Adrenal gland (tissue), 12 donors: ENCODE results near the gene DCUN1D4. TPM values are rescaled to one million over a fixed set of nuclear protein-coding genes. Genes with fewer than 3 reads are reported as not detected.

Source experiments
- DNase-seq, 7 donors: peaks; one replicate each; pipeline ENCODE4 v3.0.0-alpha.2; 2019 to 2020
- H3K27ac ChIP-seq, 5 donors: fragments of 200-600 bp; sonication (generic) in 4 of 5; 1 replicate in 3 of 5; 2 replicates in 2 of 5; pipeline versions ENCODE4 v1.5.1 to v1.8.0; 2016 to 2020; ENCODE audit warnings: mild to moderate bottlenecking in 1 of 5
- H3K27me3 ChIP-seq: fragments of 200-600 bp; 2 replicates; pipeline ENCODE4 v1.8.0; 2021
- H3K36me3 ChIP-seq, 2 donors: fragments of 200-600 bp; replicated peaks in 1 of 2; 1 replicate in 1 of 2; 2 replicates in 1 of 2; pipeline versions ENCODE4 v1.5.1 to v1.8.0; 2018 to 2022
- H3K4me1 ChIP-seq, 2 donors: fragments of 200-600 bp; replicated peaks in 1 of 2; 1 replicate in 1 of 2; 2 replicates in 1 of 2; pipeline versions ENCODE4 v1.5.1 to v1.8.0; 2018 to 2021
- H3K4me3 ChIP-seq, 4 donors: fragments of 200-600 bp; sonication (generic) in 3 of 4; one replicate each; pipeline ENCODE4 v1.5.1; 2016 to 2018
- H3K9me3 ChIP-seq, 3 donors: fragments of 200-600 bp; sonication (generic) in 1 of 3; replicated peaks in 1 of 3; 1 replicate in 2 of 3; 2 replicates in 1 of 3; pipeline versions ENCODE4 v1.5.1 to v1.8.0; 2016 to 2021
- CTCF ChIP-seq, 6 experiments: fragments of 450-650 bp in 4 of 6; fragments of 200-600 bp in 2 of 6; sonication (generic) in 1 of 6; IDR thresholded peaks; 1 replicate in 5 of 6; 2 replicates in 1 of 6; pipeline versions ENCODE4 v1.5.1 to v1.8.0; 2016 to 2021; ENCODE audit warnings: antibody characterized with exemption in 6 of 6, mild to moderate bottlenecking in 2 of 6, moderate library complexity in 1 of 6
- POLR2A ChIP-seq, 2 donors: fragments of 450-650 bp; IDR thresholded peaks; one replicate each; pipeline ENCODE4 v1.6.1; 2017; ENCODE audit warnings: antibody characterized with exemption in 2 of 2, mild to moderate bottlenecking in 2 of 2, moderate library complexity in 1 of 2
- WGBS, 4 donors: extraction: QIAGEN DNeasy Blood & Tissue Kit in 2 of 4; methylation state at CpG; one replicate each; pipeline versions ENCODE4 v1.1.5 to v1.1.7; 2013 to 2017; 5-methylcytosine and 5-hydroxymethylcytosine counted together
- intact Hi-C, 2 donors: fragments of 100-400 bp; cut with DNase I; formaldehyde crosslinking; loops; one replicate each; pipeline versions ENCODE4 v1.14.1 to v1.15.0; 2022 to 2023
- polyA plus RNA-seq, 3 donors: library from polyadenylated mRNA; stranded (reverse); fragments of 200-250 nt in 2 of 3; fragments of 350-450 nt in 1 of 3; fragmentation: Illumina TruSeq in 1 of 3; extraction: RNeasy Lipid Tissue Mini Kit (QIAGEN cat#74804) in 1 of 3; gene quantifications; one replicate each; pipeline ENCODE4 v1.2.3, GENCODE V29; 2013 to 2014
- total RNA-seq, 9 donors: library from RNA; depleted of rRNA in 4 of 9; stranded (reverse); fragments of >200 nt in 4 of 9; fragments of 120-200 nt in 1 of 9; fragmentation: NEBNext Ultra II Directional in 1 of 9; extraction: Animal tissue kit (Norgen Biotek cat#: 25700) in 1 of 9; gene quantifications; one replicate each; pipeline versions ENCODE4 v1.1.0 to v1.2.4, GENCODE V29; 2013 to 2023
- donor health status: healthy with polysubstance abuse.
- donor health status: Bipolar disorder and iron deficiency.
- donor health status: DM: yes; HTN: yes; CAD: no.
- donor health status: DM: no; HTN: no; CAD: no.
- donor health status: DM: no; HTN: no; CAD: no.
- donor health status: DM: yes; HTN: yes; CAD: no.

DCUN1D4 gene
- total and polyA plus RNA-seq, 12 donors, result 25.0 to 86.2 (median 46.9) TPM

GRCh38 chr4:51835855-51836254, 7.1 kb upstream of the DCUN1D4 start:
- Histone ChIP-seq H3K9me3 (no peaks in the 10 kb centered on the region), H3K36me3 (no peaks in the 10 kb centered on the region), H3K27me3 (no peaks in the 10 kb centered on the region), H3K4me1 (no peaks in the 10 kb centered on the region), H3K27ac (no peak overlapping the region), H3K4me3 (no peak overlapping the region)
- WGBS, 4 donors, result 67 to 100% (median 80%) methylated on average over 1 of the region's 1 CpG
- no peak for DNase-seq
- intact Hi-C loops, result no loop called here
- TF ChIP-seq POLR2A (IDR thresholded peaks at IDR 0.05), result no peak
- no peak for TF ChIP-seq CTCF (IDR thresholded peaks at IDR 0.05)

- no peaks in the 10 kb centered on the region for H3K36me3 ChIP-seq
- TF ChIP-seq CTCF (IDR thresholded peaks at IDR 0.05), result no peak
- no peak for TF ChIP-seq POLR2A (IDR thresholded peaks at IDR 0.05)
- H3K9me3 ChIP-seq, result no peaks in the 10 kb centered on the region
- H3K4me3 ChIP-seq, result no peak overlapping the region
- no peaks in the 10 kb centered on the region for H3K27me3 ChIP-seq
- H3K4me1 ChIP-seq, result no peaks in the 10 kb centered on the region
- DNase-seq, result no peak
- 52 to 69% (median 61%) methylated on average over 4 of the region's 4 CpGs for WGBS, 4 donors
- intact Hi-C loops, result no loop called here
- no peak overlapping the region for H3K27ac ChIP-seq
These were observed 6.4 kb upstream of the DCUN1D4 start for GRCh38 chr4:51836549-51836948.

GRCh38 chr4:51840781-51841180, 2.2 kb upstream of the DCUN1D4 start:
- intact Hi-C loops, result no loop called here
- Histone ChIP-seq H3K4me1 (peaks cover 5 to 10% of the 10 kb centered on the region in 2 donors), H3K4me3 (no peak overlapping the region), H3K27ac (no peak overlapping the region), H3K36me3 (no peaks in the 10 kb centered on the region), H3K9me3 (no peaks in the 10 kb centered on the region), H3K27me3 (no peaks in the 10 kb centered on the region)
- TF ChIP-seq POLR2A (IDR thresholded peaks at IDR 0.05) (no peak), CTCF (IDR thresholded peaks at IDR 0.05) (no peak)
- no peak for DNase-seq
- 84 to 91% (median 85%) methylated on average over 4 of the region's 4 CpGs for WGBS, 4 donors

GRCh38 chr4:51842167-51842553, 793 bp upstream of the DCUN1D4 start:
- intact Hi-C loops, result no loop called here
- H3K27me3 ChIP-seq, result no peaks in the 10 kb centered on the region
- H3K9me3 ChIP-seq, result no peaks in the 10 kb centered on the region
- DNase-seq, result peak in 6 of 7 donors; percentile 27 to 67 (median 34)
- no peak for TF ChIP-seq POLR2A (IDR thresholded peaks at IDR 0.05)
- TF ChIP-seq CTCF (IDR thresholded peaks at IDR 0.05), result no peak
- peaks cover 5 to 15% of the 10 kb centered on the region in 2 donors for H3K4me1 ChIP-seq
- H3K27ac ChIP-seq, result peak overlapping the region; percentile 31 to 95 (median 60)
- H3K4me3 ChIP-seq, result peak overlapping the region; percentile 46 to 88 (median 58)
- no peaks in the 10 kb centered on the region for H3K36me3 ChIP-seq
- 0 to 2% (median 1%) methylated on average over 18 to 20 of the region's 20 CpGs for WGBS, 4 donors
